GM12875 (cell line): ENCODE measurements around the gene GABRB3.

Experiments
- H3K4me3 ChIP-seq: one replicate; pipeline ENCODE4 v1.5.1; 2011; ENCODE audit warnings: low read depth, low read length, control low read depth
- CTCF ChIP-seq: IDR thresholded peaks from 2 replicates; pipeline ENCODE4 v1.5.1; 2011; ENCODE audit warnings: low read depth, mild to moderate bottlenecking, control low read depth, inconsistent platforms, low read length, moderate library complexity, borderline replicate concordance; ENCODE audit not compliant: insufficient read depth

GABRB3 gene

GRCh38 chr15:26702381-26702780 is 70.5 kb downstream of the GABRB3 start:
- H3K4me3 ChIP-seq, result no peak overlapping the region
- TF ChIP-seq CTCF, result no peak

GRCh38 chr15:26698555-26698954 is 74.3 kb downstream of the GABRB3 start:
- H3K4me3 ChIP-seq, result no peak overlapping the region
- TF ChIP-seq CTCF, result no peak

- no peak for TF ChIP-seq CTCF
- H3K4me3 ChIP-seq, result no peak overlapping the region
Observed at GRCh38 chr15:26697913-26698312, 75.0 kb downstream of the GABRB3 start.

- H3K4me3 ChIP-seq, result no peak overlapping the region
- no peak for TF ChIP-seq CTCF
Observed at GRCh38 chr15:26691249-26691648, 81.6 kb downstream of the GABRB3 start.

- TF ChIP-seq CTCF, result no peak
- H3K4me3 ChIP-seq, result no peak overlapping the region
Observed at GRCh38 chr15:26690778-26691177, 82.1 kb downstream of the GABRB3 start.

GRCh38 chr15:26689462-26689861 is 83.4 kb downstream of the GABRB3 start:
- no peak for TF ChIP-seq CTCF
- H3K4me3 ChIP-seq, result no peak overlapping the region

- no peak overlapping the region for H3K4me3 ChIP-seq
- TF ChIP-seq CTCF, result no peak
Observed at GRCh38 chr15:26686547-26687187, 86.2 kb downstream of the GABRB3 start.
